B cell (primary cell): ENCODE results near the gene PDE3A.

Experiments used
- CTCF ChIP-seq: fragments of 200-600 bp; IDR thresholded peaks from one replicate; pipeline ENCODE4 v1.8.0; 2022; ENCODE audit warnings: antibody characterized with exemption, mild to moderate bottlenecking
- EZH2 ChIP-seq: IDR thresholded peaks from 2 replicates; pipeline ENCODE4 v1.6.1; 2012; ENCODE audit warnings: borderline replicate concordance, low read depth, mild to moderate bottlenecking, moderate library complexity, low read length; ENCODE audit not compliant: insufficient read depth, poor library complexity, severe bottlenecking

- no peak for TF ChIP-seq CTCF
- TF ChIP-seq EZH2, result no peak
These were observed 55.2 kb downstream of the PDE3A start for GRCh38 chr12:20423557-20423956.
